ENCODE measurements around the gene SH3PXD2B. TPM values are rescaled to one million over a fixed set of nuclear protein-coding genes. Genes with fewer than 3 reads are reported as not detected.
"Not testable (repeated sequence)": the region's sequence is repeated elsewhere in the genome, so short reads cannot be mapped to it uniquely, and the experiment has no call there.

SH3PXD2B gene
- total and polyA plus RNA-seq, 2 experiments from 2014 or later, result 15.2 to 19.8 TPM

DNA sequence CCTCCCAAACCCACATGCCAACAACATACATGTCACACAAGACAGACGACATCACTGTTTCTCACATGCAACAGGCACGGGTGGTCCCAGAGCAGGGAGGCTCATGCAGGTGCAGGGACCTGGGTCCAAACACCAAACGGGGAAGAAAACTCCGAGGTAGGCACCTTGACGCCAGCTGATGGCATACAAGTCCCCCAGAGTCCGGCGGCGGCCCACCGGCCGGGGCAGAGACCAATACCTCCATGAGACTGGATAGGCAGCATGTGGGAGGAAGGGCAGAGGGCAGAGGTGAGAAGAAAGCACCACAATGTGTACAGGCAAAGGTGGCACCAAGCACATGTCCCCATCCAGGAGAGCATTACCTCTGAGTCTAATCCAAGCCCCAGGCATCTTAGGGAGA, 97.8 kb downstream of the SH3PXD2B start:
- Histone ChIP-seq H3K27ac (no peak overlapping the region), H3K9me2 (ENCODE audit: insufficient read depth) (no peaks in the 10 kb centered on the region), H3K36me3 (ENCODE audit: low read depth) (peaks cover 24% of the 10 kb centered on the region; the same call in 1 of the 2 replicates), H3K9ac (no peak overlapping the region), H3K4me2 (ENCODE audit: unreplicated experiment) (no peak overlapping the region), H3F3A (ENCODE audit: insufficient read depth) (0 out of 2 replicates have a peak, but pooled peaks cover 6% of the 10 kb centered on the region), H2AFZ (no peak overlapping the region), H3K79me2 (ENCODE audit: insufficient read depth) (no peaks in the 10 kb centered on the region), H3K9me3 (ENCODE audit: low read depth) (no peaks in the 10 kb centered on the region), H3K4me3 (no peak overlapping the region), H3K4me1 (ENCODE audit: insufficient read depth) (peaks cover 8% of the 10 kb centered on the region), H3K27me3 (replicated peaks; ENCODE audit: insufficient read depth) (no peaks in the 10 kb centered on the region), H4K20me1 (ENCODE audit: insufficient read depth) (no peaks in the 10 kb centered on the region)
- in situ Hi-C loops (cut with MboI), result no loop called here
- WGBS, 2 experiments (ENCODE audit: low coverage in 1 of 2, low lambda C conversion rate in 2 of 2, missing lambda C conversion rate in 2 of 2), result 96 to 97% methylated on average over 10 of the region's 10 CpGs
- TF ChIP-seq EZH2phosphoT487 (IDR thresholded peaks at IDR 0.05; ENCODE audit: insufficient read depth, low read depth) (no peak), EZH2 (IDR thresholded peaks at IDR 0.05; ENCODE audit: insufficient read depth, poor library complexity, severe bottlenecking) (no peak)
- no peak for DNase-seq

DNA sequence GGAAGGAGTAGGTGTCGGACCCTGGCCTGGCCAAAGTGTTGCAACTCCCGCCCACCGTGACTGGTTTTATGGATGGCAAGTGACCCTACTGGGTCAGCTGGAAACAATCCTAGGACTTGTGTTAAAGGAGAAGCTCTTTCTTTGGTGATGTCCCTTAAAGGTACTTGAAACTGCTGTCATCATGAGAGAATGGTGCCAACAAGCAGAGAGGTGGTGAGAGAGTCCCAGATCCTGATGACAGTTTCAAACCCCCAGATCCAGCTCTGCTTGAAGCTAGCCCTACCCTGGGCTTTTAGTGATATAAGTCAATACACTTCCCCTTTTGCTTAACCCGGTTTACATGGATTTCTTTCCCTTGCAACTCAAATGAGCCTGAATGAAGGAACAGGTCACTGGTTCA, 98.3 kb downstream of the SH3PXD2B start:
- Histone ChIP-seq H4K20me1 (ENCODE audit: insufficient read depth) (no peaks in the 10 kb centered on the region), H3K9me2 (ENCODE audit: insufficient read depth) (no peaks in the 10 kb centered on the region), H3K9me3 (ENCODE audit: low read depth) (no peaks in the 10 kb centered on the region), H3K79me2 (ENCODE audit: insufficient read depth) (no peaks in the 10 kb centered on the region), H2AFZ (no peak overlapping the region), H3K4me1 (ENCODE audit: insufficient read depth) (peaks cover 4% of the 10 kb centered on the region), H3K4me2 (ENCODE audit: unreplicated experiment) (no peak overlapping the region), H3K27me3 (replicated peaks; ENCODE audit: insufficient read depth) (no peaks in the 10 kb centered on the region), H3F3A (ENCODE audit: insufficient read depth) (0 out of 2 replicates have a peak, but pooled peaks cover 2% of the 10 kb centered on the region), H3K27ac (no peak overlapping the region), H3K4me3 (no peak overlapping the region), H3K36me3 (ENCODE audit: low read depth) (peaks cover 24% of the 10 kb centered on the region; the same call in 1 of the 2 replicates), H3K9ac (no peak overlapping the region)
- WGBS, 2 experiments (ENCODE audit: low coverage in 1 of 2, low lambda C conversion rate in 2 of 2, missing lambda C conversion rate in 2 of 2), result 91 to 94% methylated on average over 4 of the region's 4 CpGs
- in situ Hi-C loops (cut with MboI), result no loop called here
- TF ChIP-seq EZH2 (IDR thresholded peaks at IDR 0.05; ENCODE audit: insufficient read depth, poor library complexity, severe bottlenecking) (no peak), EZH2phosphoT487 (IDR thresholded peaks at IDR 0.05; ENCODE audit: insufficient read depth, low read depth) (no peak)
- DNase-seq, result no peak

DNA sequence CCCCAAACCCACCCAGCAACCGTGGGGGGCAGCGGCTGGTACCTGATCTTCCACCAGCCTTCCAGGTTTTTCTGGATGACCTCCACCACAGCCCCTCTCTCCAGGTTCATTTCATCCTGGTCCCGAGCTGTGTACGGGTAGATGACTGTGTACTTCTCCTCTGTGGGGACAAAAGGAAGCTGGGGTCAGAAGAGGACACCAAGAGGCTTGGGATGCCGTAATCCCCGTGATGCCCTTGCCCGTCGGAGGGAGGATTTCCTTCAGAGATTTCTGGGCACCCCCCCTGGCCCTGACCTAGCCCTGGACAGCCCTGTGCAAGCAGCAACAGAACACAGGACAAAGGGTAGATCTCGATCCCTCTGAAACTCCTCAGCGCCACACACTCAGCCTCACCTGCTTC, 100.5 kb downstream of the SH3PXD2B start:
- no peak overlapping the region for H3K9ac ChIP-seq
- no peak overlapping the region for H3K4me2 ChIP-seq (ENCODE audit: unreplicated experiment)
- H4K20me1 ChIP-seq (ENCODE audit: insufficient read depth), result no peaks in the 10 kb centered on the region
- no peaks in the 10 kb centered on the region for H3K27me3 ChIP-seq (replicated peaks; ENCODE audit: insufficient read depth)
- no peaks in the 10 kb centered on the region for H3K9me3 ChIP-seq (ENCODE audit: low read depth)
- no peaks in the 10 kb centered on the region for H3K9me2 ChIP-seq (ENCODE audit: insufficient read depth)
- H3F3A ChIP-seq (ENCODE audit: insufficient read depth), result no peaks in the 10 kb centered on the region
- no peaks in the 10 kb centered on the region for H3K4me1 ChIP-seq (ENCODE audit: insufficient read depth)
- no peak for DNase-seq
- no peaks in the 10 kb centered on the region for H3K79me2 ChIP-seq (ENCODE audit: insufficient read depth)
- no peak overlapping the region for H2AFZ ChIP-seq
- H3K4me3 ChIP-seq, result no peak overlapping the region
- TF ChIP-seq EZH2 (IDR thresholded peaks at IDR 0.05; ENCODE audit: insufficient read depth, poor library complexity, severe bottlenecking) (no peak), EZH2phosphoT487 (IDR thresholded peaks at IDR 0.05; ENCODE audit: insufficient read depth, low read depth) (no peak)
- 96% methylated on average over 9 to 10 of the region's 10 CpGs for WGBS, 2 experiments (ENCODE audit: low coverage in 1 of 2, low lambda C conversion rate in 2 of 2, missing lambda C conversion rate in 2 of 2)
- no peak overlapping the region for H3K27ac ChIP-seq
- H3K36me3 ChIP-seq (ENCODE audit: low read depth), result peaks cover 34% of the 10 kb centered on the region; the same call in 1 of the 2 replicates
- in situ Hi-C loops (cut with MboI), result no loop called here

GRCh38 chr5:172353271-172353812, 101.0 kb downstream of the SH3PXD2B start:
- Histone ChIP-seq H3K4me3 (no peak overlapping the region), H3K79me2 (ENCODE audit: insufficient read depth) (no peaks in the 10 kb centered on the region), H3K27me3 (replicated peaks; ENCODE audit: insufficient read depth) (no peaks in the 10 kb centered on the region), H3K4me1 (ENCODE audit: insufficient read depth) (no peaks in the 10 kb centered on the region), H3K4me2 (ENCODE audit: unreplicated experiment) (no peak overlapping the region), H2AFZ (no peak overlapping the region), H3F3A (ENCODE audit: insufficient read depth) (no peaks in the 10 kb centered on the region), H4K20me1 (ENCODE audit: insufficient read depth) (no peaks in the 10 kb centered on the region), H3K27ac (no peak overlapping the region), H3K9ac (no peak overlapping the region), H3K9me3 (ENCODE audit: low read depth) (no peaks in the 10 kb centered on the region), H3K36me3 (ENCODE audit: low read depth) (peaks cover 35% of the 10 kb centered on the region; the same call in 1 of the 2 replicates), H3K9me2 (ENCODE audit: insufficient read depth) (no peaks in the 10 kb centered on the region)
- in situ Hi-C loops (cut with MboI), result no loop called here
- DNase-seq, result no peak
- no peak for TF ChIP-seq EZH2 (IDR thresholded peaks at IDR 0.05; ENCODE audit: insufficient read depth, poor library complexity, severe bottlenecking)
- TF ChIP-seq EZH2phosphoT487 (IDR thresholded peaks at IDR 0.05; ENCODE audit: insufficient read depth, low read depth), result no peak
- 73 to 74% methylated on average over 8 of the region's 8 CpGs for WGBS, 2 experiments (ENCODE audit: low coverage in 1 of 2, low lambda C conversion rate in 2 of 2, missing lambda C conversion rate in 2 of 2)

GRCh38 chr5:172352526-172352925, 101.8 kb downstream of the SH3PXD2B start:
- H3K79me2 ChIP-seq (ENCODE audit: insufficient read depth); H3F3A ChIP-seq (ENCODE audit: insufficient read depth); H3K9me3 ChIP-seq (ENCODE audit: low read depth); H2AFZ ChIP-seq; H4K20me1 ChIP-seq (ENCODE audit: insufficient read depth); H3K4me1 ChIP-seq (ENCODE audit: insufficient read depth); H3K27ac ChIP-seq; H3K9me2 ChIP-seq (ENCODE audit: insufficient read depth); H3K4me2 ChIP-seq (ENCODE audit: unreplicated experiment); H3K9ac ChIP-seq; DNase-seq; H3K4me3 ChIP-seq; in situ Hi-C loops (cut with MboI); H3K27me3 ChIP-seq (replicated peaks; ENCODE audit: insufficient read depth): not testable (repeated sequence)
- 95 to 97% methylated on average over 7 of the region's 7 CpGs for WGBS, 2 experiments (ENCODE audit: low coverage in 1 of 2, low lambda C conversion rate in 2 of 2, missing lambda C conversion rate in 2 of 2)
- H3K36me3 ChIP-seq (ENCODE audit: low read depth), result peaks cover 28% of the 10 kb centered on the region; the same call in 1 of the 2 replicates
